Skeletal muscle tissue (tissue), 4 donors: ENCODE data around the gene PFKL. TPM values are rescaled to one million over a fixed set of nuclear protein-coding genes. Genes with fewer than 3 reads are reported as not detected.
"Not testable (repeated sequence)": the region's sequence is repeated elsewhere in the genome, so short reads cannot be mapped to it uniquely, and the experiment has no call there.

Source experiments
- H3K27ac ChIP-seq: one replicate; pipeline ENCODE4 v1.7.0; 2013; ENCODE audit warnings: mild to moderate bottlenecking, low read depth, low read length, inconsistent platforms
- H3K27me3 ChIP-seq, 3 donors: one replicate each; pipeline ENCODE4 v1.7.0; 2013; ENCODE audit warnings: low read length in 3 of 3; ENCODE audit not compliant: control insufficient read depth in 3 of 3, insufficient read depth in 3 of 3
- H3K36me3 ChIP-seq, 3 donors: one replicate each; pipeline ENCODE4 v1.7.0; 2013; ENCODE audit warnings: low read length in 3 of 3; ENCODE audit not compliant: control insufficient read depth in 3 of 3, insufficient read depth in 3 of 3
- H3K4me1 ChIP-seq, 3 donors: one replicate each; pipeline ENCODE4 v1.7.0; 2013; ENCODE audit warnings: low read length in 3 of 3, mild to moderate bottlenecking in 3 of 3; ENCODE audit not compliant: control insufficient read depth in 3 of 3, insufficient read depth in 3 of 3
- H3K4me3 ChIP-seq, 3 donors: one replicate each; pipeline ENCODE4 v1.7.0; 2013; ENCODE audit warnings: low read length in 3 of 3
- H3K9ac ChIP-seq, 3 donors: one replicate each; pipeline ENCODE4 v1.7.0; 2013; ENCODE audit warnings: low read length in 3 of 3, mild to moderate bottlenecking in 3 of 3, moderate library complexity in 2 of 3, low read depth in 1 of 3
- H3K9me3 ChIP-seq, 3 donors: one replicate each; pipeline ENCODE4 v1.7.0; 2013; ENCODE audit warnings: low read length in 3 of 3; ENCODE audit not compliant: control insufficient read depth in 3 of 3
- total RNA-seq: library from RNA; depleted of rRNA; stranded (reverse); fragments of >200 nt; gene quantifications from one replicate; pipeline ENCODE4 v1.2.3, GENCODE V29; 2014
- donor health status: Osteomylitis.

PFKL gene
- total RNA-seq, 1 donor from 2014 or later = 72.0 TPM

DNA sequence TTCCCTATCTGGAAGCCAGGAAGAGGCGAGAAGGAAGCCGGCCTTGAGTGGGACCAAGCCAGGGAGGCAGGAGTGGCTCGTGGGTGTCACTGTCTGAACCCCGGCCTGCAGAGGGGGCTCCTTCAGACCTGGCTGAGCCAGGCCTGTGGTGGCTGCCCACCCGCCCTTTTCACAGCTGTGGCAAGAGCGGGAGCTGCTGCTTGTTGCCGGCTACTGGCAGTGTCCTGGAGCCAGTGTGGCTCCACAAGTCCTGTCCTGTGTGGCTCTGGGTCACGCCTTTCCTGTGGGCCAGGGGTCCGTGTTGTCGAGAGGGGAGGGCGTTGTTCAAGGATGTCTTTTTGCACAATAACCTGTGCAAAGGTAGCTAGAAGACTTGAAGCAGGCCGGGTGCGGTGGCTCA, 1.3 kb downstream of the PFKL start:
- peak overlapping the region; percentile 54 to 73 (median 71) for H3K4me3 ChIP-seq
- H3K36me3 ChIP-seq = no peaks in the 10 kb centered on the region
- H3K27me3 ChIP-seq = peaks cover 0 to 8% (median 3%) of the 10 kb centered on the region in 3 donors
- H3K27ac ChIP-seq = no peak overlapping the region
- H3K9ac ChIP-seq = peak overlapping the region in 2 of 3 donors; percentile 53 to 77
- no peaks in the 10 kb centered on the region for H3K9me3 ChIP-seq
- H3K4me1 ChIP-seq = peaks cover 33 to 45% (median 44%) of the 10 kb centered on the region in 3 donors

DNA sequence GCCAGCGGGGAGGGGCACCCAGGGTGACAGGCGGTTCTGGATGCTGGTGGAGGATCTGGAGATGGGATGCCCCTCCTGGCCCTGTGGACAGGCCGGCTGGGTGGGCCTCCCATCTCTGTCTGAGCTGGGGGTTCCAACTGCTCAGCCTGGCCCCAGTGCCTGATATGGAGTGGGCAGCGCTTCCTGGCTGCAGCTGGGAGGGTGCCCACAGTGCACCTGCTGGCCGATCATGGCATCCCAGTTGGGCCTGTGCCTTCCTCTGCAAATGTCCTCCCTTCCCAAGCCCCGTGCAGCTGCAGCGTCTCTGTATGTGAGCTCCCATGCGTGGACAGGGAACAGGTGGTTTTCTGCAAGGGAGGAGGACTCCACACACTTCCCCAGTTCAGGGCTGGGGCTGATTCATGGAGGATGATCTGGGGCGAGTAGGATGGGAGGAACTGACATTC, 2.1 kb downstream of the PFKL start:
- H3K27ac ChIP-seq = no peak overlapping the region
- H3K4me3 ChIP-seq = no peak overlapping the region
- peaks cover 0 to 8% (median 3%) of the 10 kb centered on the region in 3 donors for H3K27me3 ChIP-seq
- H3K4me1 ChIP-seq = peaks cover 33 to 45% (median 44%) of the 10 kb centered on the region in 3 donors
- H3K36me3 ChIP-seq = peaks cover 0 to 2% (median 0%) of the 10 kb centered on the region in 3 donors
- H3K9me3 ChIP-seq = no peaks in the 10 kb centered on the region
- peak overlapping the region in 1 of 3 donors; percentile 66 for H3K9ac ChIP-seq

DNA sequence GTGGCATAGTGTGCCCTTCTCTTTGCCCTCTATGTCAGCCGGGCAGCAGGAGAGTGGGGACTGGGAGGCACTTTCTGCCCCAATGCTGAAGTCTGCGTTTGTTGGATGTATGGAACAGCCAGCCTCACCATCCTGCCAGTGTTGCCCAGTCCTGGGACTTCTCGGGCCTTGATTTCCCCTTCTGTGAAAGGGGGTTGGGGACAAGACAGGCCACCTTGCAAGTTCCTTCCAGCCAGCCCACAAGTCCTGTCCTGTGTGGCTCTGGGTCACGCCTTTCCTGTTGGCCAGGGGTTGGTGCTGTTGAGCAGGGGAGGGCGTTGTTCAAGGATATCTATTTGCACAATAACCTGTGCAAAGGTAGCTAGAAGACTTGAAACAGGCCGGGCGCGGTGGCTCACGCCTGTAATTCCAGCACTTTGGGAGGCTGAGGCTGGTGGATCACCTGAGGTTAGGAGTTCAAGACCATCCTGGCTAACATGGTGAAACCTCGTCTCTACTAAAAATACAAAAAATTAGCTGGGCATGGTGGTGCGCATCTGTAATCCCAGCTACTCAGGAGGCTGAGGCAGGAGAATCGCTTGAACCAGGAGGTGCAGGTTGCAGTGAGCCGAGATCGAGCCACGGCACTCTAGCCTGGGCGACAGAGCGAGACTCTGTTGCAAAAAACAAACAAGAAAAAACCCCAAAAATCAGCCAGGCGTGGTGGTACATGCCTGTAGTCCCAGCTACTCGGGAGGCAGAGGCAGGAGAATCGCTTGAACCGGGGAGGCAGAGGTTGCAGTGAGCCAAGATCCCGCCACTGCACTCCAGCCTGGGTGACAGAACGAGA, 2.9 kb downstream of the PFKL start:
- H3K27me3 ChIP-seq, H3K4me3 ChIP-seq, H3K9me3 ChIP-seq, H3K36me3 ChIP-seq, H3K27ac ChIP-seq: not testable (repeated sequence)
- Histone ChIP-seq H3K4me1 (peaks cover 33 to 40% (median 40%) of the 10 kb centered on the region in 3 donors), H3K9ac (peak overlapping the region in 1 of 3 donors; percentile 66)

DNA sequence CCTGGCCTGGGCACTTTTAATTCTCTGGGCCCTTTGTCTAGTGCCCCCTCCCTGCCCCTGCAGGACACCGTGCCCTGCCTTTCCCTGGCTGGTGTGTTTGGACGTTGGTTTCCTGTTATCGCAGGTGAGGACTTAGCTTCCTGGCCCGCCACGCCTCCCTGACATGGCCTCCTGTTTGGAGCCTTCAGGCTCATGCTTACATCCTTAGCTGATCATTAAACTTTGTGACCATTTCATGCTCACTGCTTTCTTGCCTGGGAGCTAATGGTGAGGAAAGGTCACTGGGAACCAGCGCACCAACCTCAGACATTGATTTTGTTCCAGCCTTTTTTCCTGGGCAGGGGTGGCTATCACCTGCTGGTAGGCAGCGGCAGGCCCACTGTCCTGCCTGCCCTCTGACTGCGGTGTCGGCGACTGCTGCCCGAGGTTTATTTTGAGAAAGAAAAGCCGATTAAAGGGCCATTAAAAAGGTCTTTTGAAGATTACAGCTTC, 3.7 kb downstream of the PFKL start:
- Histone ChIP-seq H3K27me3 (peaks cover 0 to 3% (median 0%) of the 10 kb centered on the region in 3 donors), H3K9me3 (no peaks in the 10 kb centered on the region), H3K4me3 (no peak overlapping the region), H3K27ac (no peak overlapping the region), H3K9ac (peak overlapping the region in 1 of 3 donors; percentile 25), H3K36me3 (peaks cover 0 to 6% (median 2%) of the 10 kb centered on the region in 3 donors), H3K4me1 (peaks cover 33 to 40% (median 37%) of the 10 kb centered on the region in 3 donors)

DNA sequence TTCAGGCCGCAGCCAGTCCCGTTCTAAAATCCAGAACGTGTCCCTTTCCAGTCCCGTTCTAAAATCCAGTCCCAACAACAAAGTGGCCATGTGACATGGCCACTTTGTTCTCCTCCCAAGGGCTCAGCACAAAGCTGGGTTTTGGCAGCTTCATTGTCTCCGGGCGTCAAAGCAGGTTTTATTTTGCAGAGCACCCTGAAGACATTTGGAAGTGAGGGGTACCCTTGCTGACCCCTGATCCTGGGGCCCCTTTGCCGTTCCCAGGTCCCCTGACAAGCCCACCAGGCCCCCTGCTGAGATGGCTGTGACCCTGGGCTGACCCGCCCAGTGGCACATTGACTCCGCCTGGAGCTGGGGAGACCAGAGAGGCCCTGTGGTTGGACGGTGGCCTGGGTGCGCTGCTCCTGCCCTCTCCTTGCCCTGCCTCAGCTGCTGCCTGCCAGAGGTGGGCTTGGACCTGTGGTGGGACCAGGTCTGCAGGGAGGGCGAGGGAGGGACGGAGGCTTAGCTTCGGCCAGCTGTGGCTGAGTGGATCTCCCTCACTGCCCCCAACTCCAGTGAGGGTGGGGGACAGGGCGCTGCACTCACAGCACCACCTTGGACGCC, 4.3 kb downstream of the PFKL start:
- Histone ChIP-seq H3K4me1 (peaks cover 31 to 37% (median 36%) of the 10 kb centered on the region in 3 donors), H3K27me3 (peaks cover 0 to 1% (median 0%) of the 10 kb centered on the region in 3 donors), H3K27ac (no peak overlapping the region), H3K9ac (peak overlapping the region in 1 of 3 donors; percentile 33), H3K9me3 (no peaks in the 10 kb centered on the region), H3K36me3 (peaks cover 0 to 9% (median 2%) of the 10 kb centered on the region in 3 donors), H3K4me3 (no peak overlapping the region)

DNA sequence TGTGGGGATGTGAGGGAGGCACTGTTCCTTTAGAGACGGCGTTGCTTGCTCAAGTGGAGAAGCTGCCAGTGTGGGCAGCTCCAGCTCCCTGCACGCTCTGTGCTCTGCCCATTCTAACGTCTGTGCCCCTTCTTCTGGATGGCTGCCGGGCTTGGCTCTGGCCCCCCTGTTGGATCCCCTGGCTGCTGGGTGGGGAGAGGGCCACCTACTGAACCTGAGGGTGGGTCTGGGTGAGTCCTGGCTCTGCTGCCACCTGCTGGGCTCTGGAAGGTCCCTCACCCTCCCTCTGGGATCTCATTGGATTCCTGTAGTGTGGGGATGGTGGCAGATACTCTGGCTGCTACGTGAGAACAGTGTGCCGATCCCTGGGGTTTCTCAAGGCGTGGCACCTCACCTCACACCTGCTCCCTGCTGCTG, 5.0 kb downstream of the PFKL start:
- H3K36me3 ChIP-seq = peaks cover 1 to 9% (median 2%) of the 10 kb centered on the region in 3 donors
- peaks cover 25 to 32% (median 31%) of the 10 kb centered on the region in 3 donors for H3K4me1 ChIP-seq
- no peak overlapping the region for H3K4me3 ChIP-seq
- H3K27me3 ChIP-seq = no peaks in the 10 kb centered on the region
- H3K27ac ChIP-seq = no peak overlapping the region
- no peaks in the 10 kb centered on the region for H3K9me3 ChIP-seq
- H3K9ac ChIP-seq = no peak overlapping the region

DNA sequence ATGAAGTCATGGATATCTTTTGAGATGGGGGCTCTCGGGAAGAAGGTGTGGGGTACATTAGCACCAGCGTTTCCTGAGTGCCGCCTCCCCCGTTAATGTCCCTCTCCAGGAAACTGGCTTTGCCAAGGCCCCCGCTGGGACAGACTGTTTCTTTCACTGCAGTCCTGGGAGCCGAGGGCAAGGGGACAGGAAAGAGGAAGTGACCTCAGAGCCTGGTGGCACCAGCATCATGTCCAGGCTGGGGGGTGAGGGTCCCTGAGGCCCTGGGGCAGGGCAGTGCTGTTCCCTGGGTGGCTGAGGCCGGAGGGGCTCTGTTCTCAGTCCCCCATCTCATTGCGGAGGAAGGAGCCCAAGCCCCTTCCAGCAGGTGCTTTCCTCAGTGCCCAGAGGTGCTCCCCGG, 5.8 kb downstream of the PFKL start:
- Histone ChIP-seq H3K9ac (no peak overlapping the region), H3K36me3 (peaks cover 4 to 9% (median 5%) of the 10 kb centered on the region in 3 donors), H3K4me1 (peaks cover 23 to 32% (median 30%) of the 10 kb centered on the region in 3 donors), H3K9me3 (no peaks in the 10 kb centered on the region), H3K27ac (no peak overlapping the region), H3K27me3 (no peaks in the 10 kb centered on the region), H3K4me3 (no peak overlapping the region)

DNA sequence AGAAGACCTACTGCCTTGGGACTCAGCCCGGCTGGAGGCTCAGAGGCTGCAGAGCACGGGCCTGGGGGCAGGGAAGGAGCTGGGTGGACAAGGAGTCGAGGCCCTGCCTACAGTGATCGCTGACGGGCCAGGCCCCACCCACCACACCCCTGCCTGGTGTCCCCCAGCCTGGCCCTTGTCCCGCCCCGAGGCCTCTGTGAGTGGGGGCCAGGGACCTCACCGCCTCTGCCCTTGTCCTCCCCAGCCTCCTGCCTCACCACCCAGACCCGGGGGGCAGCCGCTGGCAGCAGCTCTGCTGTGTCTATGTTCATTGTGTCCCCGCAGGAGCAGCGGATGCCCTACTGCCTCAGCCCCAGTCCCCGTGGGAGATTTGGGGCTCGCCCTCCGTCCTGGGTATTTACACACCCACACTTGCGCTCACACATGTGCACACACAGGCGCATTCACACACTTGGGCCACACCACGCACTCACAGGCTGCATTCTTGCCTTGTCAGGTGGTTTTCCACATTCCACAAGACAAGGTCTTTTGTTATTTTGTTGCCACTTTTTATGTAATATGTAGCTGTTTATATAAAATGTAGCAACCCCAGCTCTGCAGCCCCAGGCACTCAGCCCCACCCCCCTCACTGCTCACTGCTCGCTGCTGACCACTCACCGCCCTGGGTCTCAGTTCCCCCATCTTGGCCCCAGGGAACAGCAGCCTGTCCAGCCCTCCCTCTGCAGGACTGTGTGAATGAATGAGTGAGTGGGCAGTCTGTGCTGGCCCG, 7.3 kb downstream of the PFKL start:
- Histone ChIP-seq H3K9ac (no peak overlapping the region), H3K4me3 (no peak overlapping the region), H3K27me3 (no peaks in the 10 kb centered on the region), H3K27ac (no peak overlapping the region), H3K36me3 (peaks cover 17 to 18% (median 18%) of the 10 kb centered on the region in 3 donors), H3K4me1 (peaks cover 11 to 19% (median 16%) of the 10 kb centered on the region in 3 donors), H3K9me3 (no peaks in the 10 kb centered on the region)

DNA sequence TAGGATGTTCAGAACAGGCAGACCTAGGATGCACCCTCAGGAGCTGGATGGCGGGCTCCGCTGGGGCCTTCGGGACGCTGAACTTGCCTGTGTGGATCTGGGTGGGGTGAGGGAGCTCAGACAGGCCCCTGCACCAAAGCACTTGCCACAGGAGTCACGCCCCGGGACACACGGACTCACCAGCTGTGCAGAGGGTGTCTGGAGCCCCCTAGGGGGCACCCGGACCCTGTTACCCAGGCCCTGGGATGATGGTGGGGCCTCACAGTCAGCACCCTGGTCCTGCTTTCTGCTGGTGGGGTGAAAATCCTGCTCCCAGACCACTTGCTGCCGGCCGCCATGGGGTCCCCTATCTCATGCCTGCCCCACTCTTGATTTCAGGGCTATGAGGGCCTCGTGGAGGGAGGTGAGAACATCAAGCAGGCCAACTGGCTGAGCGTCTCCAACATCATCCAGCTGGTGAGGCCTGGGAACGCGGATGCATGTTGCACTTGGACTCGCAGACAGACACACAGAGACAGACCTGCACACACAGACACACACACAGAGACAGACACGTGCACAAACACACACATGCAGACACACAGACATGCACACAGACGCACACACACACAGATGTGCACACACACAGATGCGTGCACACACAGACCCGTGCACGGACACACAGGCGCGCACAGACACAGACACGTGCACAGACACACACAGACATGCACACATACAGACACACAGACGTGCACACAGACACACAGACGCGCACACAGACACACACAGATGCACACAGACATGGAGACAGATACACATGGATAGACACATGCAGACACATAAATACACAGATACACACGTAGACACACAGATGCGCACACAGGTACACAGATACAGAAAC, 11.0 kb downstream of the PFKL start:
- no peak overlapping the region for H3K9ac ChIP-seq
- no peaks in the 10 kb centered on the region for H3K27me3 ChIP-seq
- H3K4me3 ChIP-seq = no peak overlapping the region
- H3K4me1 ChIP-seq = no peaks in the 10 kb centered on the region
- H3K9me3 ChIP-seq = no peaks in the 10 kb centered on the region
- no peak overlapping the region for H3K27ac ChIP-seq
- H3K36me3 ChIP-seq = peaks cover 23 to 36% (median 24%) of the 10 kb centered on the region in 3 donors
